Measurements from ENCODE around the gene MSH3.
"Not testable (repeated sequence)": the region's sequence is repeated elsewhere in the genome, so short reads cannot be mapped to it uniquely, and the experiment has no call there.

MSH3 gene

GRCh38 chr5:80659106-80659505 is 4.7 kb downstream of the MSH3 start:
- DNase-seq = no peak

- not testable (repeated sequence) for DNase-seq
Measured at GRCh38 chr5:80660661-80661060, 6.2 kb downstream of the MSH3 start.

GRCh38 chr5:80662108-80662507 is 7.7 kb downstream of the MSH3 start:
- DNase-seq = no peak

GRCh38 chr5:80665057-80665456 is 10.6 kb downstream of the MSH3 start:
- no peak for DNase-seq

- no peak for DNase-seq
Measured at GRCh38 chr5:80667384-80667783, 12.9 kb downstream of the MSH3 start.

GRCh38 chr5:80668016-80668969 is 13.8 kb downstream of the MSH3 start:
- DNase-seq = no peak

GRCh38 chr5:80672140-80672736 is 17.8 kb downstream of the MSH3 start:
- peak; percentile 76 for DNase-seq

GRCh38 chr5:80676706-80677105 is 22.3 kb downstream of the MSH3 start:
- DNase-seq = no peak

- no peak for DNase-seq
Measured at GRCh38 chr5:80686757-80687156, 32.3 kb downstream of the MSH3 start.

- no peak for DNase-seq
Measured at GRCh38 chr5:80688648-80689420, 34.4 kb downstream of the MSH3 start.

GRCh38 chr5:80689627-80690026 is 35.2 kb downstream of the MSH3 start:
- DNase-seq = no peak

- no peak for DNase-seq
Measured at GRCh38 chr5:80695666-80696065, 41.2 kb downstream of the MSH3 start.

GRCh38 chr5:80696450-80696849 is 42.0 kb downstream of the MSH3 start:
- DNase-seq = no peak

GRCh38 chr5:80697100-80697499 is 42.6 kb downstream of the MSH3 start:
- DNase-seq = no peak

- DNase-seq = no peak
Measured at GRCh38 chr5:80698369-80698768, 43.9 kb downstream of the MSH3 start.

GRCh38 chr5:80701597-80701996 is 47.1 kb downstream of the MSH3 start:
- DNase-seq = no peak

GRCh38 chr5:80703291-80703690 is 48.8 kb downstream of the MSH3 start:
- no peak for DNase-seq

GRCh38 chr5:80703747-80704146 is 49.3 kb downstream of the MSH3 start:
- DNase-seq = no peak

GRCh38 chr5:80704221-80704620 is 49.8 kb downstream of the MSH3 start:
- DNase-seq = no peak

GRCh38 chr5:80705216-80705769 is 50.8 kb downstream of the MSH3 start:
- DNase-seq = no peak

GRCh38 chr5:80705801-80706200 is 51.3 kb downstream of the MSH3 start:
- no peak for DNase-seq

GRCh38 chr5:80706835-80707447 is 52.5 kb downstream of the MSH3 start:
- no peak for DNase-seq

- no peak for DNase-seq
Measured at GRCh38 chr5:80707645-80708044, 53.2 kb downstream of the MSH3 start.
